ENCODE results near the gene CARD11.

DNA sequence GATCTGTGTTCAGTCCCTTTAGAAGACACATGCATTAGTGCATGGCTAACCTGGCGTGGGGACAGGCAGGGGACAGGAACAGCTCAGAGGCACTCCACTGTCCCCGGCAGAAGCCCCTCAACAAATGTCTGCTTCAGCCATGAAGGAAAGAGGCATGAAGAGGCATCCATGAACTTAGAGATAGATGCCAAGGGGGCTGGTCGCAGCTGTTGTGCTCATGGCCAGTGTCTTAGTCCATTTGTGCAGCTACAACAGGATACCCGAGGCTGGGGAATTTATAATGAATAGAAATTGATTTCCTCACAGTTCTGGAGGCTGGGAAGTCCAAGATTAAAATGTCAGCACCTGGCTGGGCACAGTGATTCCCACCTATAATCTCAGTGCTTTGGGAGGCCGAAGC, 185.0 kb downstream of the CARD11 start:
- TF ChIP-seq, protein P1, sequence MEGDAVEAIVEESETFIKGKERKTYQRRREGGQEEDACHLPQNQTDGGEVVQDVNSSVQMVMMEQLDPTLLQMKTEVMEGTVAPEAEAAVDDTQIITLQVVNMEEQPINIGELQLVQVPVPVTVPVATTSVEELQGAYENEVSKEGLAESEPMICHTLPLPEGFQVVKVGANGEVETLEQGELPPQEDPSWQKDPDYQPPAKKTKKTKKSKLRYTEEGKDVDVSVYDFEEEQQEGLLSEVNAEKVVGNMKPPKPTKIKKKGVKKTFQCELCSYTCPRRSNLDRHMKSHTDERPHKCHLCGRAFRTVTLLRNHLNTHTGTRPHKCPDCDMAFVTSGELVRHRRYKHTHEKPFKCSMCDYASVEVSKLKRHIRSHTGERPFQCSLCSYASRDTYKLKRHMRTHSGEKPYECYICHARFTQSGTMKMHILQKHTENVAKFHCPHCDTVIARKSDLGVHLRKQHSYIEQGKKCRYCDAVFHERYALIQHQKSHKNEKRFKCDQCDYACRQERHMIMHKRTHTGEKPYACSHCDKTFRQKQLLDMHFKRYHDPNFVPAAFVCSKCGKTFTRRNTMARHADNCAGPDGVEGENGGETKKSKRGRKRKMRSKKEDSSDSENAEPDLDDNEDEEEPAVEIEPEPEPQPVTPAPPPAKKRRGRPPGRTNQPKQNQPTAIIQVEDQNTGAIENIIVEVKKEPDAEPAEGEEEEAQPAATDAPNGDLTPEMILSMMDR (IDR thresholded peaks at IDR 0.05; ENCODE audit: low read depth, low read length), result no peak
- no peak for TF ChIP-seq MYC (IDR thresholded peaks at IDR 0.05; ENCODE audit: low read depth, low read length)
- TF ChIP-seq POLR2A (IDR thresholded peaks at IDR 0.05; ENCODE audit: extremely low read depth, insufficient read length), result no peak
